ENCODE measurements around the gene WDR87. TPM values are rescaled to one million over a fixed set of nuclear protein-coding genes. Genes with fewer than 3 reads are reported as not detected.
A peak's percentile ranks its signal among the peaks of the same experiment; 100 is the strongest.

Gene WDR87
- total RNA-seq, 1 donor from 2014 or later = not detected

GRCh38 chr19:37877147-37877546 is 29.2 kb downstream of the WDR87 start:
- Histone ChIP-seq H3K4me1 (ENCODE audit: insufficient read depth, low read length) (no peaks in the 10 kb centered on the region), H2AFZ (ENCODE audit: low read depth, low read length) (no peak overlapping the region), H3K27me3 (ENCODE audit: insufficient read depth, low read length) (no peaks in the 10 kb centered on the region), H4K20me1 (ENCODE audit: insufficient read depth, low read length) (no peaks in the 10 kb centered on the region), H3K36me3 (ENCODE audit: insufficient read depth, low read length) (no peaks in the 10 kb centered on the region), H3K4me3 (ENCODE audit: insufficient read depth, low read depth, low read length) (no peak overlapping the region), H3K27ac (ENCODE audit: low read depth, low read length) (no peak overlapping the region), H3K79me2 (ENCODE audit: insufficient read depth, low read length) (no peaks in the 10 kb centered on the region), H3K9me3 (ENCODE audit: insufficient read depth, low read depth, low read length) (no peaks in the 10 kb centered on the region), H3K4me2 (ENCODE audit: low read length) (no peak overlapping the region), H3K9ac (ENCODE audit: low read length) (no peak overlapping the region)
- H3K27me3 Mint-ChIP-seq (ENCODE audit: low read depth, unreplicated experiment) = no peaks in the 10 kb centered on the region
- H3K4me3 Mint-ChIP-seq (ENCODE audit: unreplicated experiment) = no peak overlapping the region
- H3K9me3 Mint-ChIP-seq (ENCODE audit: unreplicated experiment) = peaks cover 17% of the 10 kb centered on the region
- H3K27ac Mint-ChIP-seq (ENCODE audit: unreplicated experiment) = no peak overlapping the region
- no peak for DNase-seq (ENCODE audit: low read depth)
- FAIRE-seq = no peak
- H3K36me3 Mint-ChIP-seq (ENCODE audit: low read depth, unreplicated experiment) = no peaks in the 10 kb centered on the region
- no peak for TF ChIP-seq CTCF (IDR thresholded peaks at IDR 0.05; ENCODE audit: insufficient read depth, low read depth, low read length)
- no peak for TF ChIP-seq EZH2 (IDR thresholded peaks at IDR 0.05; ENCODE audit: insufficient read depth, low read length)
- H3K4me1 Mint-ChIP-seq (ENCODE audit: low read depth, unreplicated experiment) = no peaks in the 10 kb centered on the region

- Mint-ChIP-seq H3K36me3 (ENCODE audit: low read depth, unreplicated experiment) (no peaks in the 10 kb centered on the region), H3K4me1 (ENCODE audit: low read depth, unreplicated experiment) (no peaks in the 10 kb centered on the region), H3K27ac (ENCODE audit: unreplicated experiment) (no peak overlapping the region), H3K9me3 (ENCODE audit: unreplicated experiment) (peaks cover 14% of the 10 kb centered on the region), H3K27me3 (ENCODE audit: low read depth, unreplicated experiment) (no peaks in the 10 kb centered on the region), H3K4me3 (ENCODE audit: unreplicated experiment) (no peak overlapping the region)
- no peak overlapping the region for H3K9ac ChIP-seq (ENCODE audit: low read length)
- H3K4me2 ChIP-seq (ENCODE audit: low read length) = no peak overlapping the region
- H3K4me1 ChIP-seq (ENCODE audit: insufficient read depth, low read length) = no peaks in the 10 kb centered on the region
- H3K4me3 ChIP-seq (ENCODE audit: insufficient read depth, low read depth, low read length) = no peak overlapping the region
- FAIRE-seq = no peak
- H4K20me1 ChIP-seq (ENCODE audit: insufficient read depth, low read length) = no peaks in the 10 kb centered on the region
- H3K27me3 ChIP-seq (ENCODE audit: insufficient read depth, low read length) = no peaks in the 10 kb centered on the region
- no peak overlapping the region for H2AFZ ChIP-seq (ENCODE audit: low read depth, low read length)
- TF ChIP-seq EZH2 (IDR thresholded peaks at IDR 0.05; ENCODE audit: insufficient read depth, low read length) (no peak), CTCF (IDR thresholded peaks at IDR 0.05; ENCODE audit: insufficient read depth, low read depth, low read length) (no peak)
- no peaks in the 10 kb centered on the region for H3K36me3 ChIP-seq (ENCODE audit: insufficient read depth, low read length)
- H3K27ac ChIP-seq (ENCODE audit: low read depth, low read length) = no peak overlapping the region
- no peaks in the 10 kb centered on the region for H3K79me2 ChIP-seq (ENCODE audit: insufficient read depth, low read length)
- no peaks in the 10 kb centered on the region for H3K9me3 ChIP-seq (ENCODE audit: insufficient read depth, low read depth, low read length)
- DNase-seq (ENCODE audit: low read depth) = no peak
These were observed 30.4 kb downstream of the WDR87 start for GRCh38 chr19:37876032-37876431.

- H3K27me3 ChIP-seq (ENCODE audit: insufficient read depth, low read length) = no peaks in the 10 kb centered on the region
- Mint-ChIP-seq H3K4me1 (ENCODE audit: low read depth, unreplicated experiment) (peaks cover under 1% of the 10 kb centered on the region), H3K27ac (ENCODE audit: unreplicated experiment) (no peak overlapping the region), H3K4me3 (ENCODE audit: unreplicated experiment) (no peak overlapping the region), H3K9me3 (ENCODE audit: unreplicated experiment) (peaks cover 21% of the 10 kb centered on the region), H3K36me3 (ENCODE audit: low read depth, unreplicated experiment) (peaks cover 2% of the 10 kb centered on the region), H3K27me3 (ENCODE audit: low read depth, unreplicated experiment) (no peaks in the 10 kb centered on the region)
- no peak overlapping the region for H3K9ac ChIP-seq (ENCODE audit: low read length)
- H2AFZ ChIP-seq (ENCODE audit: low read depth, low read length) = no peak overlapping the region
- H4K20me1 ChIP-seq (ENCODE audit: insufficient read depth, low read length) = no peaks in the 10 kb centered on the region
- H3K4me3 ChIP-seq (ENCODE audit: insufficient read depth, low read depth, low read length) = no peak overlapping the region
- H3K36me3 ChIP-seq (ENCODE audit: insufficient read depth, low read length) = no peaks in the 10 kb centered on the region
- no peaks in the 10 kb centered on the region for H3K9me3 ChIP-seq (ENCODE audit: insufficient read depth, low read depth, low read length)
- H3K4me1 ChIP-seq (ENCODE audit: insufficient read depth, low read length) = no peaks in the 10 kb centered on the region
- H3K27ac ChIP-seq (ENCODE audit: low read depth, low read length) = no peak overlapping the region
- TF ChIP-seq CTCF (IDR thresholded peaks at IDR 0.05; ENCODE audit: insufficient read depth, low read depth, low read length) = no peak
- no peak overlapping the region for H3K4me2 ChIP-seq (ENCODE audit: low read length)
- DNase-seq (ENCODE audit: low read depth) (peak; percentile 12), FAIRE-seq (no peak)
- H3K79me2 ChIP-seq (ENCODE audit: insufficient read depth, low read length) = no peaks in the 10 kb centered on the region
These were observed 31.6 kb downstream of the WDR87 start for GRCh38 chr19:37874784-37875183.

All from astrocyte (in vitro differentiated cells and primary cell).